Mucosa of rectum (tissue), 2 donors: Measurements from ENCODE around the gene UNKL.

Source experiments
- H3K27ac ChIP-seq, 2 donors: one replicate each; pipeline ENCODE4 v1.7.0; 2013; ENCODE audit warnings: inconsistent platforms in 2 of 2, low read depth in 2 of 2, low read length in 2 of 2
- H3K27me3 ChIP-seq, 2 donors: one replicate each; pipeline ENCODE4 v1.7.0; 2013; ENCODE audit warnings: low read length in 2 of 2; ENCODE audit not compliant: control insufficient read depth in 2 of 2, insufficient read depth in 2 of 2
- H3K36me3 ChIP-seq, 2 donors: one replicate each; pipeline ENCODE4 v1.7.0; 2013; ENCODE audit warnings: low read length in 2 of 2; ENCODE audit not compliant: control insufficient read depth in 2 of 2, insufficient read depth in 2 of 2
- H3K4me1 ChIP-seq, 2 donors: one replicate each; pipeline ENCODE4 v1.7.0; 2013; ENCODE audit warnings: low read length in 2 of 2, mild to moderate bottlenecking in 1 of 2; ENCODE audit not compliant: control insufficient read depth in 2 of 2, insufficient read depth in 2 of 2
- H3K4me3 ChIP-seq, 2 donors: one replicate each; pipeline ENCODE4 v1.7.0; 2013; ENCODE audit warnings: low read length in 2 of 2
- H3K9ac ChIP-seq, 2 donors: one replicate each; pipeline ENCODE4 v1.7.0; 2013; ENCODE audit warnings: low read length in 2 of 2, low read depth in 1 of 2, mild to moderate bottlenecking in 1 of 2
- H3K9me3 ChIP-seq, 2 donors: one replicate each; pipeline ENCODE4 v1.7.0; 2013; ENCODE audit warnings: low read length in 2 of 2; ENCODE audit not compliant: control insufficient read depth in 2 of 2
- donor health status: healthy.
- donor health status: Normal muscosa, but diverticular disease.

Gene UNKL

DNA sequence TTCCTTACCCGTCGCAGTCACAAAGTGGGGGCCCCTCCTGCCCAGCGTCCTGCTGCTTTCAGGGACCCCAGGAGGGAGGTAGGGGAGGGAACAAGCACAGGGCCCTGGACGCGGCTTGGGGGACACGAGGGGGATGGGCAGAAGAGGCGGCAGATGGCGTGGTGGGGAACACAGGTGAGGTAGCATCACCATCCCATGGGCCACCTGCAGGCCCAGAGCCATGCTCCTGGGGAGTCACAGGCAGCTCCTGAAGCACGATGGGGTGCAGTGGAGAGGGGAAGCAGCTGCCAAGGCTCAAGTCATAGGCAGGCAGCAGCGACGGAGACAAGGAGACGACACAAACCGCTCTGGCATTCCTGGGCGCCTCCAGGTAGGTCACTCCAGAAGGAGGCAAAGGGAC is 10.8 kb downstream of the UNKL start:
- Histone ChIP-seq H3K4me3 (no peak overlapping the region), H3K27me3 (no peaks in the 10 kb centered on the region), H3K9ac (no peak overlapping the region), H3K27ac (no peak overlapping the region), H3K9me3 (no peaks in the 10 kb centered on the region), H3K36me3 (peaks cover 26 to 31% of the 10 kb centered on the region in 2 donors), H3K4me1 (peaks cover 5 to 8% of the 10 kb centered on the region in 2 donors)

GRCh38 chr16:1403036-1403435 is 11.5 kb downstream of the UNKL start:
- peaks cover 33 to 36% of the 10 kb centered on the region in 2 donors for H3K36me3 ChIP-seq

DNA sequence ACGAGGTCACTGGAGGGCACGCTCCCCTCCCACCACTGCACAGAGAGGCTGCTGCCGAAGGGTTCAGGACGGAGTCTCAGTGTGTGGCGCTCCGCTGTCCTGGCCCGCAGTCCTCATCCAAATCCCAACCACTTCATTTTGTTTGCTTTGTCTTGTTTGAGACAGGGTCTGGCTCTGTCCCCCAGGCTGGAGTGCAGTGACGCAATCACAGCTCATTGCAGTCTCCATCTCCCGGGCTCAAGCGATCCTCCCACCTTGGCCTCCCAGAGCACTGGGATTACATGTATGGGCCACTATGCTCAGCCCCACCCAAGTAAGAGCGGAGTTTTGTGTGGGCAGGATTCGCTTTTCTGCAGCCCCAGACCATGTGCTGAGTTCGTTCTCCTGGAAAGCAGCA is 12.7 kb downstream of the UNKL start:
- Histone ChIP-seq H3K36me3 (peaks cover 33 to 36% of the 10 kb centered on the region in 2 donors), H3K9ac (no peak overlapping the region), H3K4me3 (no peak overlapping the region), H3K27ac (no peak overlapping the region), H3K9me3 (no peaks in the 10 kb centered on the region), H3K27me3 (no peaks in the 10 kb centered on the region), H3K4me1 (no peaks in the 10 kb centered on the region)

More at GRCh38 chr16:1403036-1403435, 11.5 kb downstream of the UNKL start:
- H3K4me3 ChIP-seq, result no peak overlapping the region
- no peaks in the 10 kb centered on the region for H3K9me3 ChIP-seq
- H3K9ac ChIP-seq, result no peak overlapping the region
- H3K4me1 ChIP-seq, result peaks cover 0 to 3% of the 10 kb centered on the region in 2 donors
- H3K27me3 ChIP-seq, result no peaks in the 10 kb centered on the region
- H3K27ac ChIP-seq, result no peak overlapping the region

DNA sequence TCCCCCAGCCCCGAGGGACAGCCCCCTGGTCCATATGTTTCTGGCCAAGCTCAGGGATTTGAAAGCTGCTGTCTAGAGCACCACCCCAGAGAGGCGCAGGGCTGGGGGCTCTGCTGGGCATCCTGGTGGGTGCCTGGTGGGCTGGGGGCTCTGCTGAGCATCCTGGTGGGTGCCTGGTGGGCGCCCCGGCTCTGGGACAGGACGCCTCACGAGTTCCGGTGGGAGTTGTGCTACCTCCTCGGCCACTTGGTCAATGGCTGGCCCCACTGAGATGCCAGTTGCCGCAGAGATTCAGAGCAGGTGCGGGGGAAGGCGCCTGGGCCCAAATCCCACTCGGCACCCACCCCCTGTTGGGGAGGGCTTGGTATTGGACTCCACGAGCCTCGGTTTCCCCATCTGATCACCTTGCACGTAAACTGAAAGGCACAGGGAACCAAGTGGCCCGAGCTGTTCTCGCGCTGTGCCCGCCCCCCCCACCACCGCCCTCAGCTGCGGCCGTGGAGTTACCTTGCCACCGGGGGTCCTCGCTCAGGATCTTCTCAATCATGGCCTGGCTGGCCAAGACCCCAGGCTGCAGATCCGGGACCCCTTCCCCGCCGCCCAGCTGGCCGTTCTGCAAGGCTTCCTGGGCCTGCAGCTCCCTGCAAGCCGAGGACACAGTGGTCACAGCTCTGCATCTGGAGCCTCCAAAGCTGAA is 13.3 kb downstream of the UNKL start:
- peaks cover 33% of the 10 kb centered on the region in 2 donors for H3K36me3 ChIP-seq
- no peaks in the 10 kb centered on the region for H3K4me1 ChIP-seq
- H3K27me3 ChIP-seq, result no peaks in the 10 kb centered on the region
- H3K9ac ChIP-seq, result no peak overlapping the region
- no peak overlapping the region for H3K4me3 ChIP-seq
- H3K9me3 ChIP-seq, result no peaks in the 10 kb centered on the region
- H3K27ac ChIP-seq, result no peak overlapping the region

DNA sequence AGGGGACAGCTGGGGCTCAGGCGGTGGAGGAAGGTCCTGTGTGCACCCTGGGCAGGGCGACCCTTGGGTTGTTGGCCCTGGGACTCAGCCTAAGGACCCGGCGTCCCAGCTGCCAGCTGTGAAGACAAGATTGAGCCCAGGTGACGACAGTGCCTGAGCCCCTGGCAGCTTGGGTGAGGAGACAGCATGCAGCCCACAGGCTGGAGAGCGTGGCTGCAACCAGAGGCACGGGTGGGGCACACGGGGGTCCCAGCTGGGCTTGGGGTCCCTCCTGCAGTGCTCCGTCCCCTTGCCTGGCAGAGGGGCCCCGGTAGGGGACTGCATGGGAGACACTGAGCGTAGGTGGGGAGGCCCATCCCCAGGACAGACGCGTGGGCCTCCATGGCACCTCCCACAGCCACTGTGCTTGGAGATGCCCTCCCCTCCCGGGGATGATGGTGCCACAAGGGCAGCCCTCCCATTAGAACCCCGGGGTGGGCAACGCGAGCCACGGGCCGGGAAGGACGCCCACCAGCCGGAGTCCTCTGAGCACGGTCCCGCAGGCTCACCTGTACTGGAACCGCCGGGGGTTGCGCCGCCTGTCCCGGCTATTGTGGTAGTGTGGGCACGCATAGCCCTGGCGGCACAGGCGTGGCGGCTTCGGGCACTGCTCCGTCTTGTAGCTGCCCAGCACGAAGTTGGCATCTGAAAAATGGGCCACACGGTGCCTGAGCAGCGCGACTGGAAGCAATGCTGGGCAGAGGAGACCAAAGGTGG is 15.5 kb downstream of the UNKL start:
- no peaks in the 10 kb centered on the region for H3K9me3 ChIP-seq
- no peak overlapping the region for H3K27ac ChIP-seq
- no peak overlapping the region for H3K9ac ChIP-seq
- no peaks in the 10 kb centered on the region for H3K4me1 ChIP-seq
- H3K27me3 ChIP-seq, result no peaks in the 10 kb centered on the region
- H3K4me3 ChIP-seq, result no peak overlapping the region
- H3K36me3 ChIP-seq, result peaks cover 31 to 33% of the 10 kb centered on the region in 2 donors

DNA sequence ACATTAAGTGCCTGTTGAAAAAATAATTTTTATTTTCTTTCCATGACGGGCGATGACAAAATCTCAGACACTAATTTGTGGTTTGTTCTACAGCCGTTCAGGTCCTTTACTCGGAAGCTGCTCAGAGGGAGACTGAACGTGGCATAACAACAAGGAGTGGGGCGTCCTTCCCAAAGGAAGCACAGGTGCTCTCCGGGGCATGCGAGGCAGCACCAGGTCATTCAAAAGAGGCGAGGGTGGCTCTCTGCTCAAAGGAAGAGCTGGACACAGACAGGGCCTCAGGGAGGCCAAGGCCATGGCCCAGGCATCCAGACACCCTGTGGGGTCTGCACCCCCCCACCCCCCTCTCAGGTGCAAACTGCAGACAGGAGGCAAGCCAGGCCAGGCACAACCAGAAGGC is 16.2 kb downstream of the UNKL start:
- H3K4me1 ChIP-seq, result no peaks in the 10 kb centered on the region
- H3K27me3 ChIP-seq, result no peaks in the 10 kb centered on the region
- peaks cover 36 to 39% of the 10 kb centered on the region in 2 donors for H3K36me3 ChIP-seq
- H3K27ac ChIP-seq, result no peak overlapping the region
- no peak overlapping the region for H3K9ac ChIP-seq
- H3K9me3 ChIP-seq, result no peaks in the 10 kb centered on the region
- H3K4me3 ChIP-seq, result no peak overlapping the region

DNA sequence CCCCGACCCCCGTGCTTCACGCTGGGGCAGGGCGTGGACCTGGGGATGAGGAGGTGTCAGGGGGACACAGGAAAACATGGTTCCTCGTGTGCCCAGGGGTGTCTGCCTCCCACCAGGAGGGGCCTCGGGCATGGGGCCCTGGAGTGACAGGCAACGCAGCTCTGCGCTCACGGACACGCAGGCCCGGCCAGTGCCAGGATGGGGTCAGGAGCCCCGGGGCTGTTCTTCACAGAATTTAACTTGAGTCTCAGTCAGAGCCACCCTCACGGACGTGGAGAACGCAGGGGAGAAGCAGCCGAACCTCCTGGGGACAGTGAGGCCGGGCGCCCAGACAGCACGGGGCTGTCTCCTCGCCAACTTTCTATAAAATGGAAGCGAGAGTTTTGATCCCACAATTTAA is 16.7 kb downstream of the UNKL start:
- H3K36me3 ChIP-seq, result peaks cover 35 to 36% of the 10 kb centered on the region in 2 donors
- no peak overlapping the region for H3K27ac ChIP-seq
- no peaks in the 10 kb centered on the region for H3K4me1 ChIP-seq
- no peak overlapping the region for H3K4me3 ChIP-seq
- no peaks in the 10 kb centered on the region for H3K27me3 ChIP-seq
- no peak overlapping the region for H3K9ac ChIP-seq
- H3K9me3 ChIP-seq, result no peaks in the 10 kb centered on the region

DNA sequence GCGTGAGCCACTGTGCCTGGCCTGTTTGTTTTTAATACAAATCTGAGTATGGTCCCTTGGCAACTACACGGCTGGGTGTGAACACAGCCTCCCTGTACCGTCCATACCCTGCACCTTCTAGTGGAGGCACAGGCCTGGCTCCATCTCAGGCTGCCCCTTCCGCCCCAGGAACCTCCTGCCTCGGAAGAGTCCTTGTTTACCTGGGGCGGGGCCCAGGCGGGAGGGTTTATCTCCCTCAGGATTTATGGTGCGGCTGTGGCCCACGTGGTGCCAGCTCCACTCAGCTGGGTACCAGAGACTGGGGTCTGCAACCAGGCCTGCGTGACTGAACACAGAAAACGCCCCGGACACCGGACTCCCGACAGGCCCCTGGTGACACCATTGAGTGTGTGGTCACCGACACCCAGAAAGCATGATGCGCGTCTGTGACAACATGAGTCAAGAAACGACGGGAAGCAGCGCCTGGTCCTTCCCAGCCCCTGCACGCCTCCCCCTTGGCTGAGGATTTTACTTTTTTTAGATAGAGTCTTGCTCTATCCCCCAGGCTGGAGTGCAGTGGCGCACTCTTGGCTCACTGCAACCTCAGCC is 19.0 kb downstream of the UNKL start:
- peaks cover 33 to 37% of the 10 kb centered on the region in 2 donors for H3K36me3 ChIP-seq
- H3K9ac ChIP-seq, result no peak overlapping the region
- H3K4me3 ChIP-seq, result no peak overlapping the region
- H3K27me3 ChIP-seq, result no peaks in the 10 kb centered on the region
- H3K9me3 ChIP-seq, result no peaks in the 10 kb centered on the region
- H3K27ac ChIP-seq, result no peak overlapping the region
- no peaks in the 10 kb centered on the region for H3K4me1 ChIP-seq

DNA sequence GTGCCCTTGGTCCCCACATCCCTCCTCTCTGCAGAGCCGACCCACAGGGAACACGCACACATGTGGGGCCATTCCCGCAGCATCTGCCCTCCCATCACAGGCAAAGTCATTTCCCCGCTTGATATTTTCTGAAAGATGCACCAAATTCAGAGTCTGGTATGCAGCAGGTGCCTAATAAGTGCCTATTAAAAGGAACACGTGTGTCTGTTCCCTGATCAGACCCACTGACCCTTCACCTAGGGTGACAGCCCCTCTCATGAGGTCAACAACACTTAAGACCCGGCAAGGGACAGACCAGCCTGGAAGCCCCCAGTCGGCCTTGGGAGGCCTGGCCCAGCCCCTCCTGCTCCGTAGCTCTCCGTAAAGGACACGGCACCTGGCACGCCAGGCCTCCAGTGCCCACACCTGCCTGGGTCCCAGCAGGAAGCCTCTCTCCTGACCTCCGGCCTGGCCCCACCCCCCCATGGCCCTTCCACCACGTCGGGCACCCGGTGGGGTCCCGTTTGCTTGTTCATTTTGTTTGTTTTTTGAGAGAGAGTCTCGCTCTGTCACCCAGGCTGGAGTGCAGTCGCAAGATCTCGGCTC is 20.0 kb downstream of the UNKL start:
- Histone ChIP-seq H3K9me3 (no peaks in the 10 kb centered on the region), H3K27ac (no peak overlapping the region), H3K9ac (no peak overlapping the region), H3K36me3 (peaks cover 37 to 42% of the 10 kb centered on the region in 2 donors), H3K4me3 (no peak overlapping the region), H3K27me3 (no peaks in the 10 kb centered on the region), H3K4me1 (no peaks in the 10 kb centered on the region)

DNA sequence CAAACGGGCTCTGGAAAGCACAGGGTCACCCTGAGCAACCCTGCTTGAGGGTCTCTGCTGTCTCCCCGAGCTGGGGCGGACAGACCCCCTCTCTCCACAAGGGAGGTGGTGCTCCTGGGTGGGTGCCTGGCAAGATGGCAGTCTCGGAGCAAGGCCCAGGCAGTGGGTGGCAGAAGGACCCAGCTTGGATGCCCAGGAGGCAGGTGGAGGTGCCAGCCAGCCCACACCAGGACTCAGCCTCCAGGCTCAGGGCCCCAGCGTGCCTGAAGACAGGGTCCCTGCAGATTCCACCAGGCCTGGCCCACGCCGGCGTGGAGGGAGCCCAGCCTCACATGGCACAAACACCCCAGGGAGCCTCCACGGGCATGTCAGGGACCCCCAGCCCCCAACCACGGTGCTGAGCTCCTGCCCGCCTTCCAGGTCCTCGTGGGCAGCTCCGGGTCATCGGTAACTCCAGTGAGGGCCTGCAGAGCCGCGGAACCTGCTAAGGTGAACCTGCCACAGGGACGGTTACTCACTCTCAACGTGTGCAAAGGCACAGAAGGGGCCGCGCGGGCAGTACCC is 20.8 kb downstream of the UNKL start:
- Histone ChIP-seq H3K4me3 (no peak overlapping the region), H3K27me3 (no peaks in the 10 kb centered on the region), H3K9ac (no peak overlapping the region), H3K27ac (no peak overlapping the region), H3K9me3 (no peaks in the 10 kb centered on the region), H3K36me3 (peaks cover 30 to 37% of the 10 kb centered on the region in 2 donors), H3K4me1 (no peaks in the 10 kb centered on the region)
